DMS153 treated with DMSO at 0.1 percent for 48 hours (cell line): Measurements from ENCODE around the gene MIGA2.
A peak's percentile ranks its signal among the peaks of the same experiment; 100 is the strongest.
"Not testable (repeated sequence)": the region's sequence is repeated elsewhere in the genome, so short reads cannot be mapped to it uniquely, and the experiment has no call there.

ENCODE experiments used
- DNase-seq: peaks from one replicate; lab custom pipeline; 2025; ENCODE audit not compliant: unreplicated experiment; lab: John Stamatoyannopoulos, UW

The MIGA2 gene, protein sequence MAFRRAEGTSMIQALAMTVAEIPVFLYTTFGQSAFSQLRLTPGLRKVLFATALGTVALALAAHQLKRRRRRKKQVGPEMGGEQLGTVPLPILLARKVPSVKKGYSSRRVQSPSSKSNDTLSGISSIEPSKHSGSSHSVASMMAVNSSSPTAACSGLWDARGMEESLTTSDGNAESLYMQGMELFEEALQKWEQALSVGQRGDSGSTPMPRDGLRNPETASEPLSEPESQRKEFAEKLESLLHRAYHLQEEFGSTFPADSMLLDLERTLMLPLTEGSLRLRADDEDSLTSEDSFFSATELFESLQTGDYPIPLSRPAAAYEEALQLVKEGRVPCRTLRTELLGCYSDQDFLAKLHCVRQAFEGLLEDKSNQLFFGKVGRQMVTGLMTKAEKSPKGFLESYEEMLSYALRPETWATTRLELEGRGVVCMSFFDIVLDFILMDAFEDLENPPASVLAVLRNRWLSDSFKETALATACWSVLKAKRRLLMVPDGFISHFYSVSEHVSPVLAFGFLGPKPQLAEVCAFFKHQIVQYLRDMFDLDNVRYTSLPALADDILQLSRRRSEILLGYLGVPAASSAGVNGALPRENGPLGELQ

DNA sequence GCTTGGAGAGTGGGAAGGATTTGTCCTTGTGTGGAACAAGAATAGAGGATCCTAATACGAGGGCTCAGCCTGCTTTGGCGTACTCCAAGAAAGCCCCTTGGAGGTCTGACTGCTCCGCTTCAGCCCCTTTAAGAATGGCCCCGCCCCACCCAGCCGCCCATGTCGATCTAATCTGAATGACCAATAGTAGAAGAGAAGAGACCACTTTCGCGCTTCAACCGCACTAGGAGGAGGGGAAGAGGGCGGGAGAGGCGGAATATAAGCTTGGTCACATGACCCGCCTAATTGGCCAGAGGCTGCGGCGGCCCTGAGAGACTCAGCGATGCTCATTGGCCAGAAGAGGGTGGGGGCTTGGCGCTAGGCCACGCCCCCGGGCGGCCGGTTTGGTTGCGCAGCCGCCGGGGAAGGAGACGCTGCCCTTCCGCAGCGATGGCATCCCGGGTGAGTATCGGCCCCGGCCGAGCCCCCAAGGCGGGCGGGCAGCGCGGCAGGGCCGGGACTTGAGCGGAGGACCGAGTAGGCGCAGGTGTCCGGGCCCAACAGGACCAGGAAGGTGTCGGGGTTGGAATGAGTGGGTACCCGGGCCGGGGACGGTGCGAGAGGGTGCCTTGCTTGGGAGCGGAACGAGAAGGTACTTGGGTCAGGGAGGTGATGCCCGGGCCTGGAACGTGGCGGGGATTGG, at the start of gene MIGA2:
Gene MIGA2, plus strand, starts transcription at position 386 of the 682 bp plus-strand sequence. CDS start 3,969 bp downstream, outside the sequence.
- DNase-seq, result peak; percentile 99

DNA sequence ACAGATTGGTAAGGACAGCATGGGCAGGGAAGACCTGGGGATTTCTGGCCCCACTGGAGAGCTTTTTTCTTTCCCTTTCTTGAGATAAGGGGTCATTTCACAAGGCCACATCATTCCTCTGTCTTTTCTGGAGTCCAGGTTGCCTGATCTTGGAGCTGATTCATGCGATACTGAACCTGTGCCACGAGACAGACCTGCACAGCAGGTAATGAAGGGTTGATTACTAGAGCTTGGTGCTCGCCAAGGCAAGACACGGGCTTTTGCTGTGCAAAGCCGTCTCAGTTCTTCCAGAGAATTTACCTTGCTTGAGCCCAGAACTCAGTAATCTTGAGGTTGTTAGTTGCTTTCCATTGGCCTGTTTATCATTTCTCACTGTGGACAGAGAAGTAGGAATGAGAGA, 49.8 kb upstream of the MIGA2 start:
- no peak for DNase-seq

DNA sequence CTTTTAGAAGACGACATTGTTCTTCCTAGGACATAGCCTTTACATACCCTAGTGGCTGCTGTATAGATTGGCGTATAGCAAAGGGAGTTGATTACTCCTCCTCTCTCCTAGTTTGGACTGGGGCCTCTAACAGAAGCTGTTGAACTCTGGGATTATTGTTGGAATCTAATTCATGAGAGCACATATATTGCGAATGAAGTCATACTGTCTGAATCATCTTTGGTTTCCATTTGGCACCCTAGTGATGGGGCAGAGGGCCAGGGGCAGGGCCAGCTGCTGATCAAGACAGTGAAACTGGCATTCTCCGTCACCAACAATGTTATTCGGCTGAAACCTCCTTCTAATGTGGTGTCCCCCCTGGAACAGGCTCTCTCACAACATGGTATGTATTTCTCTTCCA, 48.6 kb upstream of the MIGA2 start:
- no peak for DNase-seq

DNA sequence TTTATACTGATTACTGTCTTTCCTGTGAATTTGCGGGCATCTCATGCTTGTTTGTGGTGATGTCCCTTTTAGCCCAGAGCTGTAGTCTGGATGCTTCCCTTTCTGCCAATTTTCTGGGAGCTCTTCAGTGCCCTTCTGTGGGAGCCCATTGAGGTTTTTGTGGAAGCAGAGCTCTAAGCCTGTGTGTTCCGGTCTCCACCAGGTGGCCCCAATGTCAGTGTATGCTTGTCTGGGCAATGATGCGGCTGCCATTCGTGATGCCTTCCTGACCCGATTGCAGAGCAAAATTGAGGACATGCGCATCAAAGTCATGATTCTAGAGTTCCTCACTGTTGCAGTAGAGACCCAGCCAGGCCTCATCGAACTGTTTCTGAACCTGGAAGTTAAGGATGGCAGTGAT, 43.4 kb upstream of the MIGA2 start:
- DNase-seq, result no peak

DNA sequence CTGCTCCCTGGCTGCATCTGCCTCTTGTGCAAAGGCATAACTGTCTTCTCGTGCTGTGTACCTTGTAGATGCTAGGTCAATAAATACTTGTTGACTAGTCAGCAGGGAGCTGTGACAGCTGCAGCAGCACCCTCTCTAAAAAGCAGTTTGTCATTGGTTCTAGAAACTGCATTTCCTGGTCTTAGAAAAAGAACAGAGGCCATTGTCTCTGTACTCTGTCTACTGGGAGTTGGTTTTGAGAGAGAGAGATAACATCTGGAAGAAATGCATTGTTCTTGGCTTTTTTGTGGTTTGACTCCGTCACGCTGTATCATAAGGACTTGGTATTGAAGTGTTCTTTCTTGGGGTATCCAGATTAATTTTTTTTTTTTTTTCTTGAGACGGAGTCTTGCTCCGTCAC, 40.6 kb upstream of the MIGA2 start:
- DNase-seq, result no peak

DNA sequence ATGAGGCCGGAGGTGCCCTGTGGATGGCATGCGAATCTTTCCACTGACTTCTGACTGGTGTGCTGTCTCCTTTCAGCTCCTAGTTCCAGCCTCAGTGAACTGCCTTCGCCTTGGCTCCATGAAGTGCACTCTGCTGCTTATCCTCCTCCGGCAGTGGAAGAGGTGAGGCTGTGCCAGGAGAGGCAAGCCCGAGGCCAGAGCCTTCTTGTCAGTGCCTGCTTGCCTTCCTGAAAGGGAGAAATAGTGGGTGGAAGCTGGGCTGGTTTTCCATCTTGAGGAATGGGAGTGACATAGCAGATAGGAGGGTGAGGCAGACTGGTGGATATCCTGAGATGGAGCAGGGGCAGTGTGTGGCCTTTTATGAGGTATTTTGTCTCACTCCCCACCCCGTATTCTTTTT, 38.0 kb upstream of the MIGA2 start:
- no peak for DNase-seq

DNA sequence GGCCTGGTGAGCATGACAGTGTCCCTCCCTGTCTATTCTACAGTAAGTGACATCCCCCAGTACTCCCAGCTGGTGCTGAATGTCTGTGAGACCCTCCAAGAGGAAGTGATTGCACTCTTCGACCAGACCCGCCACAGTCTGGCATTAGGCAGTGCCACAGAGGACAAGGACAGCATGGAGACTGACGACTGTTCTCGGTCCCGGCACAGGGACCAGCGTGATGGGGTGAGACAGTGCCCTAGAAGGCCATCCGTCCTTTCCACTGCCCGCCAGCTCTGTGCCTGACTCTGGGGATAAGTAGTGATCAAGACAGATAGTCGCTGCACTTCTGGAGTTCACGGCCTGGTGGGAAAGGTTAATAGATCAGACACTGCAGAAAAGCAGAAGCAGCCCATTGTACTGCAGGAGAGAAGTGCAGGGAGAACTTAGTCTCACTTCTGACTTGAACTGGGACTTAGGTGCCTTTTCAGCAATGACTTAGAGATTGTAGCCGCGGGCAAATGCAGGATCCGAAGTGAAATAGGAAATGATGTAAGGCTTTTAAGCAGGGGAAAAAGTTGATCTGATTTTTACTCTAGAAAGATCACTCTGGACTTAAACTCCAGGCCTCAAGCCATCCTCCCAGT, 36.7 kb upstream of the MIGA2 start:
- no peak for DNase-seq

DNA sequence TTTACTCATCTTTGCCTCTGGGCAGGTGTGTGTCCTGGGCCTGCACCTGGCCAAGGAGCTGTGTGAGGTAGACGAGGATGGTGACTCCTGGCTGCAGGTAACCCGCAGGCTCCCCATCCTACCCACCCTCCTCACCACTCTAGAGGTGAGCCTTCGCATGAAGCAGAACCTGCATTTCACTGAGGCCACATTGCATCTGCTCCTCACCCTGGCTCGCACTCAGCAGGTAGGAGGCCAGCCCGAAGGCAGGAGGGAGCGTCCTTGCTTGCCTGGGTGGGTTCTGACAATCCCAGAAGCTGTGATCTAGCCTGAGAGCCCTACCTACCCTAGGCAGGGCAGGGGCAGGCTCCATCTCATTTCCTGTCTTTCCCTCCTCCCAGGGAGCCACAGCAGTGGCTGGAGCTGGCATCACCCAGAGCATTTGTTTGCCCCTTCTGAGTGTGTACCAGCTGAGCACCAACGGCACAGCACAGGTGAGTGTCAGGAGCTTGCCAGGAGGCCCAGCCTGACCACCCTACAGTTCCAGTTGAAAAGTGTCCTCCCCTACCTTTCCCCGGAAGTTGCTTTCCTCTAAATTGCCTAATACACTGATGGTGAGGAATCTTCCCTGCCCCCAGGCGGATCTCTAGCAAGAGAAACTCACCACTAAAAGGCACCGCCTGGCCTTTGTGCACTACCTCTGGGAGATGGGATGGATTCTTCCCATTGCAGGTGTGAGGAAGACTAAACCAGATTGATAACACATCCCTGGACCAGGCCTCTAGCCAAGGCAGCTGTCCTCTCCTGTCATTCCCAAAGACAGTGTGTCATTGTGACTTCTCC, 34.7 kb upstream of the MIGA2 start:
- DNase-seq, result no peak

DNA sequence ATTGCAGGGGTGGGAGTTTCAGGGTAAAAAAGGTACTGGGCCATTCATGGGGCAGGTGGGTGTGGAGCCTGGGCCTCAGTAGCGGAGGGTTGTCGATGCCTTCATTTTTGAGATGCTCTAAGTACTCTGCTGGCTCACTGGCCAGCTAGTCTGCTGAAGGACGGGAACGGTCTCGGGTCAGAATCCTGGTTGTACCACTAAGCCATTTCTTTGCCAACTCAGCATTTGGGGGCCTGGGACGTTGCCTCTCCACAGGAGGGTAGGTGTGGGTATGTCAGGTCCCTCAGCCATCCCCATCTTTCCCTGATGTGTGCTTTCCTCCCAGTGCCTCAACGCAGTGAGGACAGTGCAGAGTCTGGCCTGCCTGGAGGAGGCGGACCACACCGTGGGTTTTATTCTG, 33.4 kb upstream of the MIGA2 start:
- no peak for DNase-seq

DNA sequence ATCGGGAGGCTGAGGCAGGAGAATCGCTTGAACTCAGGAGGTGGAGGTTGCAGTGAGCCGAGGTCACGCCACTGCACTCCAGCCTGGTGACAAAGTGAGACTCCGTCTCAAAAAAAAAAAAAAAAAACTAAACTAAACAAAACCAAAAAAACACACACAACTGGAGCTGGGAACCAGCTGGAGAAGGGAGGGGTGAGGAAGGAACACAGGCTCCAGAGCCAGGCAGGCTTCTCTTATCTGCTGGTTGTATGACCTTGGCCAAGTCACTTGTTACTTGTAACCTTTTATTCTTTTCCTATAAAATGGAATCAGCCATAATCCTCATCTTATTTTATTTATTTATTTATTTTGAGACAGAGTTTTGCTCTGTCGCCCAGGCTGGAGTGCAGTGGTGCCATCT, 32.3 kb upstream of the MIGA2 start:
- not testable (repeated sequence) for DNase-seq

DNA sequence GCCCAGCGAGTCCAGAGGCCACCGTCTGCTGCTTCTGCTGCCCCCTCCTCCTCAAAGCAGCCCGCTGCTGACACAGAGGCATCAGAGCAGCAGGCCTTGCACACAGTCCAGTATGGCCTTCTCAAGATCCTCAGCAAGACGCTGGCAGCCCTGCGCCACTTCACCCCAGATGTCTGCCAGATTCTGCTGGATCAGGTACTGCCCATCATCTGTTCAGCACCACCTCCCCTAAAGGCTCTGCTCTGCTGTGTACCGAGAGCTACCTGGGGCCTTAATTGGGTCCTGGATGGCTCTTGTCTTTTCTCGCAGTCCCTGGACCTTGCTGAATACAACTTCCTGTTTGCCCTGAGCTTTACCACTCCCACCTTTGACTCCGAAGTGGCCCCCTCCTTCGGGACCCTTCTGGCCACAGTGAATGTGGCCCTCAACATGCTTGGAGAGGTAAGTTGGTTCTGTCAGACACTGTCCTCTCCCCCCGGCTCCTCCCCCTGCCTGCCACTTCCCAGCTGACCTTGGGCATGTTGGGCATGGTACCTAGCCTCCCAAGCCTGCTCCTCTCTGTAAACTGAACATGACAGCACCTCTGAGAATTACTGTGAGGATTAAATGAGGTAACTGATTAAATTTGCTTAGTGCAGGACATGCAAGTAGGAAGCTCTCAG, 31.0 kb upstream of the MIGA2 start:
- DNase-seq, result no peak

DNA sequence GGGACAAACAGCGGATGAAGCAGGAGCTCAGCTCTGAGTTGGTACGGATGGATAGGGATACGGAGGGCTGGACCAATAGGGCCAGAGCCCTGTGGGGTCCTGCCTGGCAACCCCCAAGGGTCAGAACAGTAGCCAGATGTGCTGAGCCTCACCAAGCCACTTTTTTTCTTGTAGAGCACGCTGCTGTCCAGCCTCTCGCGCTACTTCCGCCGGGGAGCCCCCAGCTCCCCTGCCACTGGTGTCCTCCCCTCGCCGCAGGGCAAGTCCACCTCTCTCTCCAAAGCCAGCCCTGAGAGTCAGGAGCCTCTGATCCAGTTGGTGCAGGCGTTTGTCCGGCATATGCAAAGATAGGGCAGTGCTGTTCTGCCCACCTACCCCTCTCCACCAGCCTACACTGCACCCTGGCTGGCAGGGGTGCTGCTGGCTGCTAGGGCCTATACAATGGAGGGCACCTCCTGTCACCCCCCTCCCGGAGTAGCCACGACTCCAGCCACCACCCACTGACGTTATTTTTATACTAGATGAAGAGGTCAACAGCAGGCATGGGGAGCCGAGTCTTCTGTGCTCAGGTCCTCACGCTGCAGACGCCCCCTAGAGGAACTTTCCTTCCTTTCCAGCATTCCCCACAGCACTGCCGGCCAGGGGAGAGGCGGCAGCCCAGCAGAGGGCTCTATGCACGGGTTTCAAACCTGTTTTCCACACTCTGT, 29.9 kb upstream of the MIGA2 start:
- DNase-seq, result peak; percentile 21

DNA sequence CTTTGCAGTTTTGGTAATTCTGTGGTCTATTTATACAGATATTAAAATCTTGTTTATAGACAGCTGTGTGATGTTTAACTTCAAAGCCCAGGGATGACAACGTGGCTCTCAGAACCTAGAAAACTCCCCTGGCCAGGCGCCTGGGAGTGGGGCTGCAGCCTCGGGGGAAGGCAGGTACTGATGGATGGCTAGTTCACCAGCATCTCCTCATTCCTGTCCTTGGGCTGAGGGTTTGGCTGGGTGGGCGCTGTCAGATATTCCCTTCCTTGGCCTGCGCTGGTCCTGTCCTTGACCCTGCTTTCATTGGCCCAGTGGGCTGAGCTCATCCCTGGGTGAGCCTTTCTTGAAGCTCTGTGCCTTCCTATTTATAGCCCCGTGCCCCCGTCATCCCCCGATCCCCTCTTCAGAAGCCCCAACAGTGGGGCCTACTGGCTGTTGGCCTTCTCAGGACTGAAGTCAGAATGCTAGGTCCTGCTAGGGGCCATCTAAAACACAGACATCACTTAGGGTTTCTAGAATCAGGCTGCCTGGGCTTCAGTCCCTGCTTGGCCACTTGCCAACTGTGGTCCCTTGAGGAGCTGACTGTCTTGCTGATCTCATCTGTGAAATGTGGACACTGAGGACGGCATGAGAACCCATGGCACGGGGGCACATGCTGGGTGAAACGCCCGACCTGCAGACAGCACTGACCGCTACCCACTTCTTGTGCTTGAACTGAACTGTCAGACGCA, 29.2 kb upstream of the MIGA2 start:
- DNase-seq, result no peak

DNA sequence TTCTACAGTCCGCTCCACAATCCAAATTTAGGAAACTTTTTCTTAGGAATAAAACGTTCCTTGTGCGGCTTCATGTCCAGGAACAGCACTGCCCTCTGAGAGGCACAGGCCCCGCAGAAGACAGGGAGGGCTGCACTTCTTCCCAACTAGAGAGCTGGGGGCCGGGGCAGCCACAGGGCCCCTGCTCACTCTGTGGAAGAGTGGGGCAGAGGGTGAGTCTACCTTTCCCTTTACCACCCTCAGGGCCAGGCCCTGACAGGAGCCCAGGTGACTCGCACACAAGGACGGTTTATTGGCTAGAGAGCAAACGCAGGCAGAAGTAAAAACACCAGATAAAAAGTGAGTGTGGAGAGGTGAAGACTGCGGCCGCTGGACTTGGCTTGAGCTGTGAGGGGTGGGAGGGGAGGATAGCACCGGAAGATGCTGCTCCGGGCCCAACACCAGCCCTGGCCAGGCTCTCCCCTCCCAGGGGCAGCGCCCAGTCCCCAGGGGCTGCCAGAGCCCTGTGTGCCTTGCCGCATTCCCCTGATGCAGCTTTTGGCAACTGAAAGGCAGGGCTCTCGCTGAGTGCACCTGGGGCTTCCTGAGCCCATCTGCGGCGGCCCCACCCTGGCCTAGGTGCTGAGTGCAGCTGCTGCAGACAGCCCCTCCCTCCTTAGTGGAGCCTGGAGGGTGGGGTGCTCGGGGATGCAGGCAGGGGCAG, 28.5 kb upstream of the MIGA2 start:
- DNase-seq, result no peak

DNA sequence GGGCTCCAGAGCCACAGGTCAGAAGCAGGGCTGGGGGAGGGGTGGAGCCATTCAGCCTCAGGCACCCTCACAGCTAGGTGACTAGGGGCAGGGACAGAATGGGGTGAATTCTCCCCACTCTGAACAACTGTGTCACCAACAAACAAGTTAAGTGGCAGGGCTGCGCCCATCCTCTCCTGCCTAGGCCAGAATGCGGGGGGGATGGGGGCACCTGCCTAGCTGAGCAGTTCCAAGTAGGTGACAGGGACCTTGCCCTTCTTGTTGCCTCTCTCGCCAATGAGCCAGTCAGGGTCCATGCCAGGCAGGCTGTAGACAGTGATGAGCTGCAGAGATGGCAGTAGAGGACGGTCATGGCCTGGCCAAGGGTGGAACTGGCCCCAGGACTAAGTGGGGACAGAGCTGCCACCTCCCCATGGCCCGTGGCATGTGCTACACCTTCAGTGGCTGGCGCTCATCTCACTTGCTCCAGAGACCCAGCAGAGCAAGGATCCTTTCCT, 27.9 kb upstream of the MIGA2 start:
- no peak for DNase-seq

DNA sequence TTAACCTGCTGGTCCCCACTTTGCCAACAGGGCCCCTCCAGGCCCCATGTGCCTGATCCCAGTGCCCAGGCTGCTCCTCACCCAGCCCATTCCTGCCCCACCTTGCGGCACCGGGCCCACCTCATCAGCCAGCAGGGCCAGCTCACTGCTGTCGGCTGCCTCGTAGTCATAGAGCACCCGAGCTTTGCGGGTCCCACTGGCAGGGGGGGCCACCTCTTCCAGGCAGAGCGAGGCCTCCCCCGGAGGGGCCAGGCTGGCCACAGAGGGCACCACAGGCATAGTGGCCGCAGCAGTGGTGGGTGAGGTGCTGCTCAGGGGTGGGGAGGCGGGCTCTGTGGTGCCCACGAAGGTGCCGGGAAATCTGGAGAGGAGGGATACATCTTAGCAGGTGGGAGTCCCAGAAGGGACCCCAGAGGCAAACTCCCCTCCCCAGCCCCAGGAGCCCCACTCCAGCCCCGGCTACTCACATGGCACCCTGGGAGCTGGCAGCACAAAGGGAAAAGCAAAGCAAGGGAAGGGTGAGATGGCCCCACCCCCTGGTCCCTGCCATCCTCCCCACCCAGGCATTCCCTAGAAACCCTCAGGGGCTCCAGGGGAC, 27.3 kb upstream of the MIGA2 start:
- DNase-seq, result no peak

DNA sequence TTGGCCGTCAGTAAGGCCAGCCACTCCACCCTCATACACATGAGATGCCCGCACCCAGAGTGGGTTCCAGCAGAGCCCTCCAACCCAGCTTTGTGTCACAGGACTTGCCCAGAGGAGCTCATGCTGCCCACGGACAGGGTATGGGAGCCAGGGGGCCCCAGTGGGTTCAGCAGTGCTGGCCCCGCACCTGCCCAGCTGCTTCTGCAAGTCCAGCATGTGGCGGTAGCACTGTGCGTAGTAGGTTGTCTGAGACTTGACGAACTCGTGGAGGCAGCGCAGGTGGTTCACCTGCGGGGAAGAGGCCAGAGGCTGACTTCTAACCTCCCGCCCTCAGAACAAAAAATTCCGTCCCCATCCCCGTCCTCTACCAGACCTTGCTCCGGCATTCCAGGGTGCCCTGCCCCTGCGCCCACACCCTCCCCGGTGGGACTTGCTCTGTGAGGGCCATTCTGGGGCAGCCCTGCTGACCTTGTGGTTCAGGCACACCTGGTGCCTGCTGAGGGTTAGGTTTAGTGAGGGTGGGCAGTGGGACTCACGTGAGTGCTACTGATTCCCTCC, 26.8 kb upstream of the MIGA2 start:
- no peak for DNase-seq
